A549 (cell line): ENCODE measurements around the gene KIF16B.
A peak's percentile ranks its signal among the peaks of the same experiment; 100 is the strongest.

Source experiments
- CHD2 ChIP-seq: fragments of 150-350 bp; IDR thresholded peaks from 2 replicates; pipeline ENCODE4 v1.6.1; 2014; ENCODE audit warnings: low read length; ENCODE audit not compliant: partially characterized antibody
- EP300 ChIP-seq, 2 experiments: fragments of >200 bp; sonication (Bioruptor Twin); formaldehyde crosslinking; IDR thresholded peaks; 2 replicates in 1 of 2; 3 replicates in 1 of 2; pipeline ENCODE4 v1.6.1; 2016 to 2017
- HDAC2 ChIP-seq: fragments of 200-600 bp; sonication (generic); IDR thresholded peaks from 2 replicates; pipeline ENCODE4 v1.6.1; 2016
- POLR2A ChIP-seq: IDR thresholded peaks from 2 replicates; pipeline ENCODE4 v1.6.1; 2012; ENCODE audit warnings: mild to moderate bottlenecking, low read length
- RFX5 ChIP-seq: fragments of 450-650 bp; IDR thresholded peaks from 2 replicates; pipeline ENCODE4 v1.7.1; 2014; ENCODE audit warnings: antibody characterized with exemption, mild to moderate bottlenecking, moderate library complexity
- RNF2 ChIP-seq: fragments of 200-600 bp; sonication (generic); IDR thresholded peaks from 2 replicates; pipeline ENCODE4 v1.6.1; 2016; ENCODE audit warnings: low read depth, mild to moderate bottlenecking, antibody characterized with exemption, moderate library complexity, borderline replicate concordance
- SMC3 ChIP-seq: fragments of >200 bp; sonication (Bioruptor Twin); formaldehyde crosslinking; IDR thresholded peaks from 3 replicates; pipeline ENCODE4 v1.6.1; 2018; ENCODE audit warnings: inconsistent platforms
- TF ChIP-seq, protein P1 (sequence below): fragments of >200 bp; sonication (Bioruptor Twin); formaldehyde crosslinking; IDR thresholded peaks from 3 replicates; pipeline ENCODE4 v1.5.1; 2016
- TF ChIP-seq, protein P2 (sequence below): fragments of 200-600 bp; sonication (generic); IDR thresholded peaks from 2 replicates; pipeline ENCODE4 v1.6.1; 2016; ENCODE audit warnings: antibody characterized with exemption, mild to moderate bottlenecking, moderate library complexity
- TF ChIP-seq, protein P3 (sequence below): fragments of 150-350 bp; IDR thresholded peaks from 2 replicates; pipeline ENCODE4 v1.6.1; 2014; ENCODE audit warnings: low read depth, mild to moderate bottlenecking, low read length
- TF ChIP-seq, protein P4 (sequence below): IDR thresholded peaks from 2 replicates; pipeline ENCODE4 v1.6.1; 2012

DNA sequence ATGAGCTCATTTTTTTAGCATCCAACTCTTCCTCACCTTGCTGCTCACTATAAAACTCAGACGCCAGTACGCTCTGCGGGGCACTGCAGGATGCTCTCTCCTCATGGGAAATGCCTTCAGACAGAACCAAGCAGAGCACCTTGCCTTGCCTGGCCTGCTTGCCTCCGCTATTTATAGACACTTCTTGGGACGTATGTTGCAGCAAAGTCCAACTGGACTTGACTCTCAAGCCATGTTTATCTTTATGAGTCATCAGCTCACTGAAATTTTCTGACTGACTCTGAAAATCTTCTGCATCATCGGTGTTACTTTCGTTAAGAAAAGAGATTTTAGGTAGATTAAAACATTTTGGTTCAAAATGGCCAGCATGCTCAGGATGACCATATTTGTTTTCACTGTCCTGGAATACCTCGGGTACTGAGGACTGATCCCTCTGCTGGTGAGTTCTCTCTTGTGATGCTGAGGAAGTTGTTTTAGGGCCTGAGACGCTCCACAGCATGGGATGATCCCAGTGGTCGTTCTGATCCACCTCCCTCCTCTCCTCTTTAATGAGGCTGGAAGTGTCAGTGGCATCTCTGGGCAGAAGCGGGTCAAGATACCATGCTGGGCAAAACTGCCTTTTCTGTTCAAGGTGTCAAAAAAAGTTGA is 204.5 kb downstream of the KIF16B start:
- TF ChIP-seq, protein P1, sequence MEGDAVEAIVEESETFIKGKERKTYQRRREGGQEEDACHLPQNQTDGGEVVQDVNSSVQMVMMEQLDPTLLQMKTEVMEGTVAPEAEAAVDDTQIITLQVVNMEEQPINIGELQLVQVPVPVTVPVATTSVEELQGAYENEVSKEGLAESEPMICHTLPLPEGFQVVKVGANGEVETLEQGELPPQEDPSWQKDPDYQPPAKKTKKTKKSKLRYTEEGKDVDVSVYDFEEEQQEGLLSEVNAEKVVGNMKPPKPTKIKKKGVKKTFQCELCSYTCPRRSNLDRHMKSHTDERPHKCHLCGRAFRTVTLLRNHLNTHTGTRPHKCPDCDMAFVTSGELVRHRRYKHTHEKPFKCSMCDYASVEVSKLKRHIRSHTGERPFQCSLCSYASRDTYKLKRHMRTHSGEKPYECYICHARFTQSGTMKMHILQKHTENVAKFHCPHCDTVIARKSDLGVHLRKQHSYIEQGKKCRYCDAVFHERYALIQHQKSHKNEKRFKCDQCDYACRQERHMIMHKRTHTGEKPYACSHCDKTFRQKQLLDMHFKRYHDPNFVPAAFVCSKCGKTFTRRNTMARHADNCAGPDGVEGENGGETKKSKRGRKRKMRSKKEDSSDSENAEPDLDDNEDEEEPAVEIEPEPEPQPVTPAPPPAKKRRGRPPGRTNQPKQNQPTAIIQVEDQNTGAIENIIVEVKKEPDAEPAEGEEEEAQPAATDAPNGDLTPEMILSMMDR: no peak
- TF ChIP-seq SMC3: 0 out of 3 replicates have a peak, but pooled peaks have one; percentile 9
- TF ChIP-seq POLR2A: no peak
- TF ChIP-seq, protein P2, sequence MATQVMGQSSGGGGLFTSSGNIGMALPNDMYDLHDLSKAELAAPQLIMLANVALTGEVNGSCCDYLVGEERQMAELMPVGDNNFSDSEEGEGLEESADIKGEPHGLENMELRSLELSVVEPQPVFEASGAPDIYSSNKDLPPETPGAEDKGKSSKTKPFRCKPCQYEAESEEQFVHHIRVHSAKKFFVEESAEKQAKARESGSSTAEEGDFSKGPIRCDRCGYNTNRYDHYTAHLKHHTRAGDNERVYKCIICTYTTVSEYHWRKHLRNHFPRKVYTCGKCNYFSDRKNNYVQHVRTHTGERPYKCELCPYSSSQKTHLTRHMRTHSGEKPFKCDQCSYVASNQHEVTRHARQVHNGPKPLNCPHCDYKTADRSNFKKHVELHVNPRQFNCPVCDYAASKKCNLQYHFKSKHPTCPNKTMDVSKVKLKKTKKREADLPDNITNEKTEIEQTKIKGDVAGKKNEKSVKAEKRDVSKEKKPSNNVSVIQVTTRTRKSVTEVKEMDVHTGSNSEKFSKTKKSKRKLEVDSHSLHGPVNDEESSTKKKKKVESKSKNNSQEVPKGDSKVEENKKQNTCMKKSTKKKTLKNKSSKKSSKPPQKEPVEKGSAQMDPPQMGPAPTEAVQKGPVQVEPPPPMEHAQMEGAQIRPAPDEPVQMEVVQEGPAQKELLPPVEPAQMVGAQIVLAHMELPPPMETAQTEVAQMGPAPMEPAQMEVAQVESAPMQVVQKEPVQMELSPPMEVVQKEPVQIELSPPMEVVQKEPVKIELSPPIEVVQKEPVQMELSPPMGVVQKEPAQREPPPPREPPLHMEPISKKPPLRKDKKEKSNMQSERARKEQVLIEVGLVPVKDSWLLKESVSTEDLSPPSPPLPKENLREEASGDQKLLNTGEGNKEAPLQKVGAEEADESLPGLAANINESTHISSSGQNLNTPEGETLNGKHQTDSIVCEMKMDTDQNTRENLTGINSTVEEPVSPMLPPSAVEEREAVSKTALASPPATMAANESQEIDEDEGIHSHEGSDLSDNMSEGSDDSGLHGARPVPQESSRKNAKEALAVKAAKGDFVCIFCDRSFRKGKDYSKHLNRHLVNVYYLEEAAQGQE: no peak
- no peak for TF ChIP-seq RFX5
- no peak for TF ChIP-seq RNF2
- no peak for TF ChIP-seq EP300 (IDR thresholded peaks at IDR 0.05)
- TF ChIP-seq, protein P3, sequence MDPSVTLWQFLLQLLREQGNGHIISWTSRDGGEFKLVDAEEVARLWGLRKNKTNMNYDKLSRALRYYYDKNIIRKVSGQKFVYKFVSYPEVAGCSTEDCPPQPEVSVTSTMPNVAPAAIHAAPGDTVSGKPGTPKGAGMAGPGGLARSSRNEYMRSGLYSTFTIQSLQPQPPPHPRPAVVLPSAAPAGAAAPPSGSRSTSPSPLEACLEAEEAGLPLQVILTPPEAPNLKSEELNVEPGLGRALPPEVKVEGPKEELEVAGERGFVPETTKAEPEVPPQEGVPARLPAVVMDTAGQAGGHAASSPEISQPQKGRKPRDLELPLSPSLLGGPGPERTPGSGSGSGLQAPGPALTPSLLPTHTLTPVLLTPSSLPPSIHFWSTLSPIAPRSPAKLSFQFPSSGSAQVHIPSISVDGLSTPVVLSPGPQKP: no peak
- no peak for TF ChIP-seq HDAC2
- no peak for TF ChIP-seq CHD2
- TF ChIP-seq, protein P4, sequence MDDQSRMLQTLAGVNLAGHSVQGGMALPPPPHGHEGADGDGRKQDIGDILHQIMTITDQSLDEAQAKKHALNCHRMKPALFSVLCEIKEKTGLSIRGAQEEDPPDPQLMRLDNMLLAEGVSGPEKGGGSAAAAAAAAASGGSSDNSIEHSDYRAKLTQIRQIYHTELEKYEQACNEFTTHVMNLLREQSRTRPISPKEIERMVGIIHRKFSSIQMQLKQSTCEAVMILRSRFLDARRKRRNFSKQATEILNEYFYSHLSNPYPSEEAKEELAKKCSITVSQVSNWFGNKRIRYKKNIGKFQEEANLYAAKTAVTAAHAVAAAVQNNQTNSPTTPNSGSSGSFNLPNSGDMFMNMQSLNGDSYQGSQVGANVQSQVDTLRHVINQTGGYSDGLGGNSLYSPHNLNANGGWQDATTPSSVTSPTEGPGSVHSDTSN: no peak
